ENCODE data around the gene ABI1.

The ABI1 gene

GRCh38 chr10:26841733-26842317 lies 18.9 kb downstream of the ABI1 start:
- ATAC-seq (replicated peaks; ENCODE audit: extremely low read depth, poor library complexity, severe bottlenecking) = peak; percentile 73
- H3K4me1 Mint-ChIP-seq = peaks cover 87% of the 10 kb centered on the region
- no peak for DNase-seq (ENCODE audit: low spot score in 2 of 2)
- no peaks in the 10 kb centered on the region for H3K27me3 Mint-ChIP-seq
- peak overlapping the region; percentile 67 for H3K27ac Mint-ChIP-seq (ENCODE audit: low read depth)
- no peaks in the 10 kb centered on the region for H3K9me3 Mint-ChIP-seq
- H3K4me3 Mint-ChIP-seq = peak overlapping the region; percentile 56
- H3K36me3 Mint-ChIP-seq (ENCODE audit: insufficient read depth) = peaks cover 9% of the 10 kb centered on the region

DNA sequence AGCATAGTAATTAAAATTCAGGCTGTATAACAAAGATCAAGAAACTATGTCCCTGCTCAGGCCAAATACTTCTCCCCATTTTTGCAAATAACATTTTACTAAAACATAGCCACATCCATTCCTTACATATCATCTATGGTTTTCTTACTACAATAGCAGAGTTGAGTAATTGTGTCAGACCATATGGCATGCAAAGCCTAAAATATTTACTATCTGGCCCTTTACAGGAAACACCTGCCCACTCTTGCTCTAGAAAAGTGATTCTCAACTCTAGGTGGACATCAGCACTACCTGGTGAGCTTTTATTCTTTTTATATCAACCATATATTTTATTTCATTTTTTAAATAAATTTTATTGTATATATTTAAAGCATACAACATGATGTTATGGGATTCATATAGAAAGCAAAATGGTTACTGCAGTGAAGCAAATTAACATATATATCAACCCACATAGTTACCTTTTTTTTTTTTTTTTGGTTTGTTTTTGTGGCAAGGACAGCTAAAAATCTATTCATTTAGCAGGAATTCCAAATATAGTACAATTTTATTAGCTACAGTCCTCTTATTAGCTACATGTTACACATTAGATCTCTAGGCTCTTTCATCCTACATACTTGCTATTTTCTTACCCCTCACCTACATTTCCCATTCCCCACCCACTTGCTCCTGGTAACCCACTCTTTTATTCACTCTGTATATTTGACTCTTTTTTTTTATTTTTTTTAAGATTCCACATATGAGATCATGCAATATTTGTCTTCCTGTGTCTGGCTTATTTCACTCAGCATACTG lies 19.6 kb downstream of the ABI1 start:
- Mint-ChIP-seq H3K36me3 (ENCODE audit: insufficient read depth) (peaks cover 11% of the 10 kb centered on the region), H3K27ac (ENCODE audit: low read depth) (peak overlapping the region; percentile 67), H3K4me1 (peaks cover 86% of the 10 kb centered on the region), H3K27me3 (no peaks in the 10 kb centered on the region), H3K9me3 (no peaks in the 10 kb centered on the region), H3K4me3 (peak overlapping the region; percentile 56)
- ATAC-seq (replicated peaks; ENCODE audit: extremely low read depth, poor library complexity, severe bottlenecking) (no peak), DNase-seq (ENCODE audit: low spot score in 2 of 2) (no peak)

- H3K4me1 Mint-ChIP-seq = peaks cover 78% of the 10 kb centered on the region
- H3K27ac Mint-ChIP-seq (ENCODE audit: low read depth) = no peak overlapping the region
These were observed 20.7 kb downstream of the ABI1 start for GRCh38 chr10:26839966-26840627.

DNA sequence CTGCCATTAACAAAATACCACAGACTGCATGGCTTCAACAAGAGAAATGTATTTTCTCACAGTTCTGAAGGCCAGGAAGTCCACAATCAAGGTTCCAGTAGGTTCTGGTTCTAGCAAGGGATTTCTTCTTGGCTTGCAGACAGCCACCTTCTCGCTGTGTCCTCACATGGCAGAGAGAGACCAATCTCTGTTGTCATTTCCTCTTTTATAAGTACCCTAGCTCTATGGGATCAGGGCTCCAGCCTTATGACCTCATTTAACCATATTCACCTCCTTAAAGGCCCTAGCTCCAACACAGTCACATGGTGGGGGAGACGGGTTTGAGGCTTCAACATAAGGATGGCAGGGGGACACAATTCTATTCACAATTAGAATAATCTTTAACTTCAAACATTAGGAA lies 23.6 kb downstream of the ABI1 start:
- no peak for ATAC-seq (replicated peaks; ENCODE audit: extremely low read depth, poor library complexity, severe bottlenecking)
- H3K9me3 Mint-ChIP-seq = no peaks in the 10 kb centered on the region
- peaks cover 17% of the 10 kb centered on the region for H3K36me3 Mint-ChIP-seq (ENCODE audit: insufficient read depth)
- H3K4me3 Mint-ChIP-seq = no peak overlapping the region
- H3K27me3 Mint-ChIP-seq = no peaks in the 10 kb centered on the region
- peaks cover 81% of the 10 kb centered on the region for H3K4me1 Mint-ChIP-seq
- no peak overlapping the region for H3K27ac Mint-ChIP-seq (ENCODE audit: low read depth)
- DNase-seq (ENCODE audit: low spot score in 2 of 2) = no peak

More at GRCh38 chr10:26839966-26840627, 20.7 kb downstream of the ABI1 start:
- ATAC-seq (replicated peaks; ENCODE audit: extremely low read depth, poor library complexity, severe bottlenecking) (no peak), DNase-seq (ENCODE audit: low spot score in 2 of 2) (no peak)
- peak overlapping the region; percentile 21 for H3K4me3 Mint-ChIP-seq
- H3K36me3 Mint-ChIP-seq (ENCODE audit: insufficient read depth) = peaks cover 16% of the 10 kb centered on the region
- H3K9me3 Mint-ChIP-seq = no peaks in the 10 kb centered on the region
- H3K27me3 Mint-ChIP-seq = no peaks in the 10 kb centered on the region

DNA sequence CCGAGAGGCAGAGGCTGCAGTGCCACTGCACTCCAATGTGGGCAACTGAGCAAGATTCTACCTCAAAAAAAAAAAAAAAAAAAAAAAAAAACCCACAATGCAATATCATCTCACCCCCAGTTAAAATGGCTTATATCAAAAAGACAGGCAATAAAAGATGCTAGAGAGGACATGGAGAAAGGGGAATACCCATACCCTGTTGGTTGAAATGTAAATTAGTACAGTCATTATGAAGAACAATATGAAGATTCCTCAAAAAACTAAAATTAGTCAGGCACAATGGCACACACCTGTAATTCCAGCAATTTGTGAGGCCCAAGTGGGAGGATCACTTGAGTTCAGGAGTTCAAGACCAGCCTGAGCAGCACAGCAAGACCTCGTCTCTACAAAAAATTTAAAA lies 25.7 kb downstream of the ABI1 start:
- ATAC-seq (replicated peaks; ENCODE audit: extremely low read depth, poor library complexity, severe bottlenecking) (no peak), DNase-seq (ENCODE audit: low spot score in 2 of 2) (no peak)
- Mint-ChIP-seq H3K36me3 (ENCODE audit: insufficient read depth) (peaks cover 17% of the 10 kb centered on the region), H3K27ac (ENCODE audit: low read depth) (no peak overlapping the region), H3K4me3 (peak overlapping the region; percentile 11), H3K9me3 (no peaks in the 10 kb centered on the region), H3K27me3 (no peaks in the 10 kb centered on the region), H3K4me1 (peaks cover 74% of the 10 kb centered on the region)

DNA sequence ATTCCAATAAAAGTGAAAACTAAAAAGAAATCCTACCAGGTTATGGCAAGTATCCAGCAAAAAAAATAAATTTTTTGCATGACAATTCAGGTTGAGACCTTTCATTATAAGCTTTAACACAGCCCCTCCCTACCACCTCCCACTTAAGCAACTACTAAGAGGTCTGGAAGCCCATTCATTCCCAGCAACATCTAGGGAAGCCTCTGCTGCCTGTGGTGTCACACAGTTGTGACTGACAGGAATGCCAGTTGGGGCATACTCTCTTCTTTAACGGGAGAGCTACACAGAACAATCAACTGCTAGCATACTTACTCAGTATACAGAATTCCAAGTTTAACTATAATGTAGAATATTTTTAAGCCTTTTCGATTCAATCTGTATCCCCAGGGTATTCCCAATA lies 27.8 kb downstream of the ABI1 start:
- Mint-ChIP-seq H3K36me3 (ENCODE audit: insufficient read depth) (peaks cover 15% of the 10 kb centered on the region), H3K9me3 (no peaks in the 10 kb centered on the region), H3K27me3 (no peaks in the 10 kb centered on the region), H3K4me1 (peaks cover 61% of the 10 kb centered on the region), H3K4me3 (no peak overlapping the region), H3K27ac (ENCODE audit: low read depth) (peak overlapping the region; percentile 11)
- DNase-seq (ENCODE audit: low spot score in 2 of 2) = no peak
- ATAC-seq (replicated peaks; ENCODE audit: extremely low read depth, poor library complexity, severe bottlenecking) = no peak

GRCh38 chr10:26831936-26832335 lies 28.8 kb downstream of the ABI1 start:
- no peaks in the 10 kb centered on the region for H3K27me3 Mint-ChIP-seq
- no peaks in the 10 kb centered on the region for H3K9me3 Mint-ChIP-seq
- peaks cover 68% of the 10 kb centered on the region for H3K4me1 Mint-ChIP-seq
- H3K27ac Mint-ChIP-seq (ENCODE audit: low read depth) = no peak overlapping the region
- ATAC-seq (replicated peaks; ENCODE audit: extremely low read depth, poor library complexity, severe bottlenecking) (no peak), DNase-seq (ENCODE audit: low spot score in 2 of 2) (no peak)
- peaks cover 20% of the 10 kb centered on the region for H3K36me3 Mint-ChIP-seq (ENCODE audit: insufficient read depth)
- no peak overlapping the region for H3K4me3 Mint-ChIP-seq

- H3K27me3 Mint-ChIP-seq = no peaks in the 10 kb centered on the region
- no peak overlapping the region for H3K27ac Mint-ChIP-seq (ENCODE audit: low read depth)
- peak overlapping the region; percentile 9 for H3K4me3 Mint-ChIP-seq
- DNase-seq (ENCODE audit: low spot score in 2 of 2) (no peak), ATAC-seq (replicated peaks; ENCODE audit: extremely low read depth, poor library complexity, severe bottlenecking) (no peak)
- peaks cover 14% of the 10 kb centered on the region for H3K36me3 Mint-ChIP-seq (ENCODE audit: insufficient read depth)
- H3K4me1 Mint-ChIP-seq = peaks cover 71% of the 10 kb centered on the region
- no peaks in the 10 kb centered on the region for H3K9me3 Mint-ChIP-seq
These were observed 30.8 kb downstream of the ABI1 start for GRCh38 chr10:26829810-26830515.

DNA sequence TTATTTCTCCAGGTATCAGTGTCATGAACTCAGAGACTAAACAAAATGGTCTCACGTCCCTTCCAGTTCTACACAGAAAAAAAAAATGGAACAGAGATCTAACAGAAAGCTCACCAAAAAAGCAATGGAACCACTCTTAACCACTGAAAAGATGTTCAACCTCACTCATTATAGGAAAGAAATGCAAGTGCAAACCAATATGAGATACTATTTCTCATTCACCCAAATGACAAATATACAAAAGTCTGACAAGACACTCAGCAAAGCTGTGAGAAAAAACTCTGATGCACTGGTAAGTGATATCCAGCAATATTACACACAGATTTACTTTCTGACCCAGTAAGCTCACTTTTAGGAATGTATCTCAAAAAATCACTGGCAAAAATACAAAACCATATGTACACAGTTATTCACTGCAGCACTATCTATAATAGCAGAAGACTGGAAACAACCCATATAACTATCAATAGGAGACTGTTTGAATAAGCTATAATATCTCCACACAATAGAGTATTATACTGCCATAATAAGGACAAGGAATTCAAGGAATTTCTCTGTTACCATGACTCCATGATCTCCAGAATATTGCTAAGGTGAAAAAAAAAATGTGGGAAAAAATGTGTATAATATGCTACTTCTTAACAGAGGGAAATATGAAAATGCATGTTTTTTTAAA lies 36.6 kb downstream of the ABI1 start:
- H3K27ac Mint-ChIP-seq (ENCODE audit: low read depth) = peak overlapping the region; percentile 7
- DNase-seq (ENCODE audit: low spot score in 2 of 2) = no peak
- ATAC-seq (replicated peaks; ENCODE audit: extremely low read depth, poor library complexity, severe bottlenecking) = no peak

DNA sequence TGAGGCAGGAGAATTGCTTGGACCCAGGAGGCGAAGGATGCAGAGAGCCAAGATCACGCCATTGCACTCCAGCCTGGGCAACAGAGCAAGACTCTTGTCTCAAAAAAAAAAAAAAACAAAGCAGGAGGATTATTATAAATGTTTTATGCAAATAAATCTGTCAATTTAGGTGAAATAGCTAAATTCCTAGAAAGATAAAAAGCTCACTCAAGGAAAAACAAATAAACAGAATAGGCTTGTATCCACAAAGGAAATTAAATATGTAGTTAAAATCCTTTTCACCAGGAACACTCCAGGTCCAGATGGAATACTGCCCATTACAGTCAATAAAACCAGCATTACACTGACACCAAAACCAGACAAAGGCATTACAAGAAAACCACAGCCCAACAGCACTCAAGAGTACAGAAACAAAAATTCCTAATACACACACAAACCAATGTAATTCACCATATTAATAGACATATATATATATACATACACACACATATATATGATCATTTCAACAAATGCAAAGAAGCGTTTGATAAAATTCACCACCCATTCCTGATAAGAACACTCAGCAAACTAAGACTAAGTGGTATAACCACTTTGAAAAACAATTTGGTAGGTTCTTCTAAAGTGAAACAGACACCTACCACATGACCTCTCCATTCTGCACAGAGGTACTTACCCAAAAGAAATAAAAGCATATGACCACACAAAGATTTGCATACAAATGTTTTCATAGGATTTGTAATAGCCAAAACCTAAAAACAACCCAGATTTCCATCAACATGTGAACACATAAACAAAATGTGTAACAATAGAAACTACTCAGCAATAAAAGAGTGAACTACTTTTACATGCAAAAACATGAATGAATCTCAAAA lies 38.8 kb downstream of the ABI1 start:
- peaks cover 28% of the 10 kb centered on the region for H3K36me3 Mint-ChIP-seq (ENCODE audit: insufficient read depth)
- H3K4me1 Mint-ChIP-seq = peaks cover 68% of the 10 kb centered on the region
- peak overlapping the region; percentile 8 for H3K27ac Mint-ChIP-seq (ENCODE audit: low read depth)
- no peaks in the 10 kb centered on the region for H3K9me3 Mint-ChIP-seq
- DNase-seq (ENCODE audit: low spot score in 2 of 2) = no peak
- ATAC-seq (replicated peaks; ENCODE audit: extremely low read depth, poor library complexity, severe bottlenecking) = no peak
- H3K4me3 Mint-ChIP-seq = no peak overlapping the region
- no peaks in the 10 kb centered on the region for H3K27me3 Mint-ChIP-seq

More for the DNA sequence above, 36.6 kb downstream of the ABI1 start:
- H3K27me3 Mint-ChIP-seq = no peaks in the 10 kb centered on the region
- H3K4me3 Mint-ChIP-seq = no peak overlapping the region
- no peaks in the 10 kb centered on the region for H3K9me3 Mint-ChIP-seq
- peaks cover 66% of the 10 kb centered on the region for H3K4me1 Mint-ChIP-seq
- H3K36me3 Mint-ChIP-seq (ENCODE audit: insufficient read depth) = peaks cover 32% of the 10 kb centered on the region

DNA sequence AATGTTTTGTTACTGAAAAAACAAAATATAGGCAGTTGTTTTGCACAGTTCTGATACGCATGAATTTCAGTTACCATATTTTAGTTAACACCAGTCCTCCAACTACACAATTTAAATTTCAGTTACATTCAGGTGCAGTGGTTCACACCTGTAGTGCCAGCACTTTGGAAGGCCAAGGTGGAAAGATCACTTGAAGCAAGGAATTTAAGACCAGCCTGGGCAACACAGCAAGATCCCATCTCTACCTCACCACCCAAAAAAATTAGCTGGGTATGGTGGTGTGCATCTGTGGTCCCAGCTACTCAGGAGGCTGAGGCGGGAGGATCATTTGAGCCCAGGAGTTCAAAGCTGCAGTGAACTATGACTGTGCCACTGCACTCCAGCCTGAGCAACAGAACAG lies 45.3 kb downstream of the ABI1 start:
- H3K4me1 Mint-ChIP-seq = peaks cover 55% of the 10 kb centered on the region
- ATAC-seq (replicated peaks; ENCODE audit: extremely low read depth, poor library complexity, severe bottlenecking) (no peak), DNase-seq (ENCODE audit: low spot score in 2 of 2) (no peak)
- H3K27me3 Mint-ChIP-seq = no peaks in the 10 kb centered on the region
- H3K27ac Mint-ChIP-seq (ENCODE audit: low read depth) = no peak overlapping the region
- H3K4me3 Mint-ChIP-seq = no peak overlapping the region
- no peaks in the 10 kb centered on the region for H3K9me3 Mint-ChIP-seq
- peaks cover 12% of the 10 kb centered on the region for H3K36me3 Mint-ChIP-seq (ENCODE audit: insufficient read depth)

Measured in central memory CD8-positive, alpha-beta T cell (primary cell).